H1 (cell line): ENCODE measurements around the gene RPUSD2. TPM values are rescaled to one million over a fixed set of nuclear protein-coding genes. Genes with fewer than 3 reads are reported as not detected.

Experiments used
- CTCF ChIA-PET: fragments of 300-600 bp; sonication (Branson Sonifier 250); formaldehyde crosslinking; loops from one replicate; lab custom pipeline; 2021; ENCODE audit not compliant: partially characterized antibody; lab: Charles Lee
- POLR2A ChIA-PET: fragments of 300-600 bp; sonication (Branson Sonifier 250); formaldehyde crosslinking; loops from one replicate; lab custom pipeline; 2021; ENCODE audit warnings: inconsistent platforms; ENCODE audit not compliant: partially characterized antibody; lab: Charles Lee
- DNase-seq, 2 experiments: peaks; one replicate each; pipeline versions ENCODE4 v3.0.0 to v3.0.0-alpha.2; 2010 to 2022; ENCODE audit warnings: low spot score in 2 of 2, low read depth in 1 of 2, mixed read lengths in 1 of 2
- FAIRE-seq: peaks from 2 replicates; lab custom pipeline; 2011; peaks lifted over from hg19 to GRCh38; lab: Jason Lieb, UNC
- H2AFZ ChIP-seq: 2 replicates; pipeline ENCODE4 v1.8.1; 2012; ENCODE audit warnings: low read length, inconsistent platforms
- H2AK5ac ChIP-seq: 2 replicates; pipeline ENCODE4 v1.6.1; 2013; ENCODE audit warnings: low read depth, low read length
- H2BK120ac ChIP-seq: replicated peaks from 2 replicates; pipeline ENCODE3; 2013; ENCODE audit warnings: low read depth, low read length, inconsistent platforms
- H2BK12ac ChIP-seq: 2 replicates; pipeline ENCODE4 v1.6.1; 2013; ENCODE audit warnings: low read depth, low read length
- H2BK15ac ChIP-seq: 2 replicates; pipeline ENCODE4 v1.6.1; 2013; ENCODE audit warnings: low read length
- H2BK20ac ChIP-seq: 2 replicates; pipeline ENCODE4 v1.6.1; 2013; ENCODE audit warnings: low read length
- H2BK5ac ChIP-seq: 2 replicates; pipeline ENCODE4 v1.6.1; 2013; ENCODE audit warnings: low read depth, low read length
- H3K14ac ChIP-seq: 2 replicates; pipeline ENCODE4 v1.6.1; 2013; ENCODE audit warnings: inconsistent platforms; ENCODE audit not compliant: insufficient read length
- H3K18ac ChIP-seq: 2 replicates; pipeline ENCODE4 v1.6.1; 2013; ENCODE audit warnings: low read length; ENCODE audit errors: extremely low read depth
- H3K23ac ChIP-seq: 2 replicates; pipeline ENCODE4 v1.6.1; 2013; ENCODE audit warnings: inconsistent platforms; ENCODE audit not compliant: insufficient read length
- H3K23me2 ChIP-seq: 2 replicates; pipeline ENCODE4 v1.6.1; 2013; ENCODE audit warnings: low read depth, low read length
- H3K27ac ChIP-seq: 2 replicates; pipeline ENCODE4 v1.6.1; 2011; ENCODE audit warnings: low read depth, low read length, inconsistent platforms
- H3K27me3 ChIP-seq, 4 experiments: replicated peaks in 1 of 4; 1 replicate in 1 of 4; 2 replicates in 3 of 4; pipeline versions ENCODE4 v1.6.1 to v1.8.1; 2011 to 2013; ENCODE audit warnings: low read length in 3 of 4, mild to moderate bottlenecking in 3 of 4, inconsistent platforms in 2 of 4, mixed read lengths in 2 of 4, moderate library complexity in 1 of 4; ENCODE audit not compliant: control insufficient read depth in 3 of 4, insufficient read depth in 3 of 4; ENCODE audit errors: extremely low read depth in 1 of 4
- H3K36me3 ChIP-seq, 4 experiments: 2 replicates each; pipeline versions ENCODE4 v1.6.1 to v1.8.1; 2011 to 2013; ENCODE audit warnings: mild to moderate bottlenecking in 4 of 4, low read length in 3 of 4, moderate library complexity in 2 of 4, control low read depth in 1 of 4, inconsistent platforms in 1 of 4; ENCODE audit not compliant: insufficient read depth in 4 of 4, control insufficient read depth in 2 of 4
- H3K4ac ChIP-seq: replicated peaks from 2 replicates; pipeline ENCODE3; 2013; ENCODE audit warnings: low read length, low read depth, mixed read lengths, inconsistent platforms; ENCODE audit not compliant: insufficient read length
- H3K4me1 ChIP-seq, 4 experiments: replicated peaks in 1 of 4; 1 replicate in 1 of 4; 2 replicates in 3 of 4; pipeline versions ENCODE4 v1.6.1 to v1.8.1; 2011 to 2013; ENCODE audit warnings: low read length in 3 of 4, inconsistent platforms in 2 of 4, mixed read lengths in 1 of 4; ENCODE audit not compliant: insufficient read depth in 4 of 4, control insufficient read depth in 3 of 4
- H3K4me2 ChIP-seq, 2 experiments: 2 replicates each; pipeline versions ENCODE4 v1.6.1 to v1.8.1; 2011 to 2013; ENCODE audit warnings: low read depth in 2 of 2, low read length in 2 of 2, control low read depth in 1 of 2, inconsistent platforms in 1 of 2, mild to moderate bottlenecking in 1 of 2; ENCODE audit not compliant: insufficient read depth in 1 of 2
- H3K4me3 ChIP-seq, 4 experiments: fragments of 200-600, 300-600 bp in 1 of 4; sonication (generic), shearing (Covaris generic), sonication (Bioruptor Twin) in 1 of 4; 2 replicates each; pipeline versions ENCODE4 v1.5.1 to v1.8.1; 2011 to 2016; ENCODE audit warnings: low read length in 4 of 4, low read depth in 3 of 4, control low read depth in 2 of 4, inconsistent platforms in 2 of 4, mild to moderate bottlenecking in 2 of 4, mixed read lengths in 1 of 4, moderate library complexity in 1 of 4; ENCODE audit not compliant: insufficient read depth in 2 of 4; ENCODE audit errors: extremely low read depth in 1 of 4
- H3K56ac ChIP-seq: replicated peaks from 2 replicates; pipeline ENCODE3; 2013; ENCODE audit warnings: low read depth, mild to moderate bottlenecking, mixed read lengths, low read length, inconsistent platforms; ENCODE audit not compliant: insufficient read length
- H3K79me1 ChIP-seq: 2 replicates; pipeline ENCODE4 v1.6.1; 2013; ENCODE audit warnings: low read depth, low read length, control low read depth
- H3K79me2 ChIP-seq, 2 experiments: 2 replicates each; pipeline versions ENCODE4 v1.6.1 to v1.8.1; 2012 to 2013; ENCODE audit warnings: low read length in 2 of 2, mild to moderate bottlenecking in 2 of 2, inconsistent platforms in 1 of 2; ENCODE audit not compliant: insufficient read depth in 2 of 2, control insufficient read depth in 1 of 2
- H3K9ac ChIP-seq, 4 experiments: replicated peaks in 1 of 4; 1 replicate in 1 of 4; 2 replicates in 3 of 4; pipeline versions ENCODE4 v1.6.1 to v1.8.1; 2011 to 2013; ENCODE audit warnings: low read depth in 3 of 4, low read length in 3 of 4, control low read depth in 2 of 4, mild to moderate bottlenecking in 2 of 4, moderate library complexity in 2 of 4, inconsistent platforms in 1 of 4; ENCODE audit errors: extremely low read depth in 1 of 4
- H3K9me3 ChIP-seq, 2 experiments: 2 replicates each; pipeline versions ENCODE4 v1.6.1 to v1.8.1; 2012 to 2013; ENCODE audit warnings: mild to moderate bottlenecking in 2 of 2, moderate library complexity in 2 of 2, control low read depth in 1 of 2, inconsistent platforms in 1 of 2, low read depth in 1 of 2, low read length in 1 of 2, mixed read lengths in 1 of 2; ENCODE audit not compliant: insufficient read depth in 2 of 2
- H4K20me1 ChIP-seq, 2 experiments: replicated peaks in 1 of 2; 2 replicates each; pipeline versions ENCODE3 to v1.8.1; 2011 to 2013; ENCODE audit warnings: inconsistent platforms in 2 of 2, low read length in 2 of 2, mild to moderate bottlenecking in 1 of 2; ENCODE audit not compliant: insufficient read depth in 2 of 2, control insufficient read depth in 1 of 2
- H4K5ac ChIP-seq: 2 replicates; pipeline ENCODE4 v1.6.1; 2013; ENCODE audit warnings: low read length, low read depth, mixed read lengths, inconsistent platforms; ENCODE audit not compliant: insufficient read length
- H4K8ac ChIP-seq: 2 replicates; pipeline ENCODE4 v1.8.0; 2013; ENCODE audit warnings: mild to moderate bottlenecking, moderate library complexity, low read length, inconsistent platforms; ENCODE audit not compliant: insufficient read depth; ENCODE audit errors: extremely low read depth
- H4K91ac ChIP-seq: replicated peaks from 2 replicates; pipeline ENCODE3; 2013; ENCODE audit warnings: low read length, mixed read lengths, inconsistent platforms; ENCODE audit not compliant: insufficient read length
- GABPA ChIP-seq: IDR thresholded peaks from 2 replicates; pipeline ENCODE4 v1.6.1; 2011; ENCODE audit warnings: mild to moderate bottlenecking, low read length, moderate library complexity, borderline replicate concordance; ENCODE audit not compliant: insufficient read depth
- KDM1A ChIP-seq: fragments of 200-600, 300-600 bp; sonication (generic); IDR thresholded peaks from 2 replicates; pipeline ENCODE4 v1.7.1; 2016; ENCODE audit warnings: mild to moderate bottlenecking, low read length, borderline replicate concordance
- RBBP5 ChIP-seq: IDR thresholded peaks from 2 replicates; pipeline ENCODE4 v1.7.1; 2012; ENCODE audit warnings: low read depth, mild to moderate bottlenecking, inconsistent platforms, low read length, moderate library complexity, borderline replicate concordance
- SUZ12 ChIP-seq: fragments of 200-600 bp; sonication (generic); IDR thresholded peaks from 2 replicates; pipeline ENCODE4 v1.6.1; 2012; ENCODE audit warnings: mild to moderate bottlenecking, inconsistent platforms, low read length, moderate library complexity, mixed read lengths
- TAF1 ChIP-seq: IDR thresholded peaks from 2 replicates; pipeline ENCODE4 v1.6.1; 2011; ENCODE audit warnings: mild to moderate bottlenecking, low read depth, low read length
- TEAD4 ChIP-seq: IDR thresholded peaks from 2 replicates; pipeline ENCODE4 v1.6.1; 2012; ENCODE audit warnings: low read depth, low read length, inconsistent platforms, mixed read lengths
- polyA plus RNA-seq, 7 experiments: library from polyadenylated mRNA; depleted of rRNA in 3 of 7; stranded (reverse) in 5 of 7; unstranded in 2 of 7; fragments of >200 nt in 5 of 7; fragments of 200-250 nt in 2 of 7; gene quantifications; 1 replicate in 5 of 7; 2 replicates in 1 of 7; 4 replicates in 1 of 7; pipeline versions ENCODE4 v1.2.1 to v1.2.3, GENCODE V29; 2011 to 2013; ENCODE audit warnings: missing spikeins in 2 of 7, mixed read lengths in 2 of 7
- total RNA-seq: library from RNA; stranded (reverse); fragmentation: NEBNext Ultra II Directional; extraction: Animal tissue kit (Norgen Biotek cat#: 25700); gene quantifications from 2 replicates; pipeline ENCODE4 v1.2.1, GENCODE V29; 2021
- TF ChIP-seq, protein P1 (sequence below): IDR thresholded peaks from 2 replicates; pipeline ENCODE4 v1.6.1; 2012; ENCODE audit warnings: inconsistent platforms
- TF ChIP-seq, protein P2 (sequence below): IDR thresholded peaks from 2 replicates; pipeline ENCODE4 v1.6.1; 2011; ENCODE audit warnings: low read length, improper control_type of control experiment

Gene RPUSD2
- total and polyA plus RNA-seq, 2 of the 8 experiments (the other 6 are each of a cell fraction or from before 2014, with no cell fraction given) = 14.5 to 28.5 TPM

DNA sequence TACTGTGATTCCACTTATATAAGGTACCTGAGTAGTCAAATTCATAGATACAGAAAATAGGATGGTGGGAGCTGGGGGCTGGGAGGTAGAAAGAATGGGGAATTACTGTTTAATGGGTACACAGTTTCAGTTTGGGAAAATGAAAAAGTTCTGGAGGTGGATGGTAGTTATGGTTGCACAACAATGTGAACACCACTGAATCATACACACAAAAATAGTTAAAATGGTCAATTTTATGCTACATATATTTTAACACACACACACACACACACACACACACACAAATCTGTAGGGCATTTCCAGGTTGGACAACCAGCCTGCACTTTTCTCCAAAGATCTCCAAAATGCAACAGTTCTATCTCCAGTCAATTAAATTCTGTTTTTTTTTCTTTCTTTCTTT lies 5.7 kb upstream of the RPUSD2 start:
- H2AK5ac ChIP-seq = no peak overlapping the region
- no peak overlapping the region for H4K8ac ChIP-seq
- no peaks in the 10 kb centered on the region; a peak in 1 of 8 replicates for H3K36me3 ChIP-seq
- no peaks in the 10 kb centered on the region for H3K27me3 ChIP-seq
- no peak overlapping the region for H3K23ac ChIP-seq
- no peak overlapping the region for H4K91ac ChIP-seq
- H2BK20ac ChIP-seq = no peak overlapping the region
- H3K4me2 ChIP-seq = no peak overlapping the region; a peak in 1 of 4 replicates
- H4K5ac ChIP-seq = no peak overlapping the region
- DNase-seq = no peak
- H3K27ac ChIP-seq = no peak overlapping the region
- no peak overlapping the region for H3K56ac ChIP-seq
- TF ChIP-seq TEAD4 (no peak), RBBP5 (no peak), KDM1A (no peak), GABPA (no peak), TAF1 (no peak), SUZ12 (no peak)
- TF ChIP-seq, protein P1, sequence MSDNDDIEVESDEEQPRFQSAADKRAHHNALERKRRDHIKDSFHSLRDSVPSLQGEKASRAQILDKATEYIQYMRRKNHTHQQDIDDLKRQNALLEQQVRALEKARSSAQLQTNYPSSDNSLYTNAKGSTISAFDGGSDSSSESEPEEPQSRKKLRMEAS = no peak
- TF ChIP-seq, protein P2, sequence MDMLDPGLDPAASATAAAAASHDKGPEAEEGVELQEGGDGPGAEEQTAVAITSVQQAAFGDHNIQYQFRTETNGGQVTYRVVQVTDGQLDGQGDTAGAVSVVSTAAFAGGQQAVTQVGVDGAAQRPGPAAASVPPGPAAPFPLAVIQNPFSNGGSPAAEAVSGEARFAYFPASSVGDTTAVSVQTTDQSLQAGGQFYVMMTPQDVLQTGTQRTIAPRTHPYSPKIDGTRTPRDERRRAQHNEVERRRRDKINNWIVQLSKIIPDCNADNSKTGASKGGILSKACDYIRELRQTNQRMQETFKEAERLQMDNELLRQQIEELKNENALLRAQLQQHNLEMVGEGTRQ = no peak
- no peak overlapping the region for H2BK5ac ChIP-seq
- H3K4me3 ChIP-seq = no peak overlapping the region
- no peak overlapping the region for H2BK15ac ChIP-seq
- no peaks in the 10 kb centered on the region for H3K9me3 ChIP-seq
- H3K18ac ChIP-seq = no peak overlapping the region
- 0 out of 2 replicates have a peak, but pooled peaks cover 2% of the 10 kb centered on the region for H3K79me1 ChIP-seq
- no peak overlapping the region for H3K9ac ChIP-seq
- no peak for FAIRE-seq
- no peak overlapping the region for H2BK120ac ChIP-seq
- no peaks in the 10 kb centered on the region for H3K79me2 ChIP-seq
- H2BK12ac ChIP-seq = no peak overlapping the region
- ChIA-PET POLR2A (interaction anchor here (1.0 to 1.6 kb wide), 2 partner anchors 9 to 30 kb away, joined by 5 to 6 read pairs; no protein-coding TSS in a partner anchor), CTCF (no interaction called here)
- no peak overlapping the region for H3K4ac ChIP-seq
- no peaks in the 10 kb centered on the region; the same call in 1 of the 2 replicates for H3K23me2 ChIP-seq
- H2AFZ ChIP-seq = no peak overlapping the region
- H3K14ac ChIP-seq = no peak overlapping the region
- no peaks in the 10 kb centered on the region for H4K20me1 ChIP-seq
- peaks cover 0 to 2% (median under 1%) of the 10 kb centered on the region in 4 experiments; a peak in 1 of 7 replicates for H3K4me1 ChIP-seq
